Heart left ventricle (tissue), 16 donors: Measurements from ENCODE around the gene FTL. TPM values are rescaled to one million over a fixed set of nuclear protein-coding genes. Genes with fewer than 3 reads are reported as not detected.

ENCODE experiments used
- ATAC-seq, 4 donors: fragments of 200-7000 bp; cut with Tn5 transposase; one replicate each; pipeline ENCODE4 v1.9.1; 2020 to 2022; ENCODE audit warnings: moderate library complexity in 4 of 4, mild to moderate bottlenecking in 3 of 4, moderate number of reproducible peaks in 1 of 4
- DNase-seq, 5 donors: peaks; one replicate each; pipeline ENCODE4 v3.0.0-alpha.2; 2020
- H3K27ac ChIP-seq, 12 donors: fragments of 200-600 bp; sonication (generic) in 4 of 12; one replicate each; pipeline versions ENCODE4 v1.5.0 to v1.8.0; 2016 to 2022; ENCODE audit warnings: mild to moderate bottlenecking in 2 of 12
- H3K27me3 ChIP-seq, 9 donors: fragments of 200-600 bp; sonication (generic) in 2 of 9; one replicate each; pipeline versions ENCODE4 v1.5.1 to v1.8.0; 2016 to 2022; ENCODE audit warnings: mild to moderate bottlenecking in 3 of 9
- H3K36me3 ChIP-seq, 9 donors: fragments of 200-600 bp; sonication (generic) in 2 of 9; one replicate each; pipeline versions ENCODE4 v1.5.0 to v1.8.0; 2018 to 2022; ENCODE audit warnings: mild to moderate bottlenecking in 2 of 9
- H3K4me1 ChIP-seq, 12 donors: fragments of 200-600 bp; sonication (generic) in 4 of 12; one replicate each; pipeline versions ENCODE4 v1.5.0 to v1.8.0; 2016 to 2022; ENCODE audit warnings: mild to moderate bottlenecking in 3 of 12
- H3K4me3 ChIP-seq, 12 donors: fragments of 200-600 bp; sonication (generic) in 4 of 12; one replicate each; pipeline versions ENCODE4 v1.5.0 to v1.8.0; 2017 to 2022; ENCODE audit warnings: mild to moderate bottlenecking in 9 of 12, moderate library complexity in 4 of 12
- H3K9me3 ChIP-seq, 12 donors: fragments of 200-600 bp; sonication (generic) in 4 of 12; one replicate each; pipeline versions ENCODE4 v1.5.0 to v1.8.0; 2016 to 2022; ENCODE audit warnings: mild to moderate bottlenecking in 1 of 12
- POLR2A ChIP-seq, 2 donors: fragments of 450-650 bp; IDR thresholded peaks; one replicate each; pipeline ENCODE4 v1.6.1; 2017; ENCODE audit warnings: antibody characterized with exemption in 2 of 2, mild to moderate bottlenecking in 2 of 2, moderate library complexity in 2 of 2
- WGBS, 4 donors: extraction: QIAGEN DNeasy Blood & Tissue Kit in 2 of 4; methylation state at CpG; one replicate each; pipeline versions ENCODE4 v1.1.5 to v1.1.7; 2013 to 2018; 5-methylcytosine and 5-hydroxymethylcytosine counted together
- intact Hi-C, 10 donors: fragments of 100-400 bp; cut with DNase I; formaldehyde crosslinking; loops; one replicate each; pipeline versions ENCODE4 v1.11.1 to v1.14.2; 2022
- polyA plus RNA-seq, 2 donors: library from polyadenylated mRNA; stranded (reverse); fragments of 200-250 nt; gene quantifications; one replicate each; pipeline ENCODE4 v1.2.3, GENCODE V29; 2013
- total RNA-seq, 9 donors: library from RNA; depleted of rRNA in 2 of 9; stranded (reverse); fragments of >200 nt in 2 of 9; fragmentation: NEBNext Ultra II Directional in 3 of 9; extraction: Animal tissue kit (Norgen Biotek cat#: 25700) in 3 of 9; gene quantifications; one replicate each; pipeline versions ENCODE4 v1.1.0 to v1.2.4, GENCODE V29; 2016 to 2023
- TF ChIP-seq, protein P1 (sequence below), 12 donors: fragments of 200-600 bp; sonication (generic) in 4 of 12; IDR thresholded peaks; one replicate each; pipeline versions ENCODE4 v1.5.0 to v1.8.0; 2018 to 2022; ENCODE audit warnings: antibody characterized with exemption in 12 of 12, mild to moderate bottlenecking in 5 of 12
- donor health status: ischemic (EF 13 %, LVEDD 7.1; RV severe dilation, severe dysfunction).
- donor health status: healthy with polysubstance abuse.
- donor health status: DM: no; HTN: yes; CAD: no.
- donor health status: DM: no; HTN: no; CAD: no.
- donor health status: ischemic (EF 25% LVEDD 6.9; RV normal size, moderate dysfunction).
- donor health status: ischemic (EF 25% LVEDD 5.7; RV mildly dilated, moderate dysfunction).
- donor health status: healthy.
- donor health status: DM: yes; HTN: yes; CAD: no.
- donor health status: ischemic (EF 35%, LVEDD 5.7; RV mildly dilated, moderate dysfunction).
- donor health status: nonischemic (EF 11% LVEDD 7.7; RV severe dilation, severe dysfunction).
- donor health status: DM: yes; HTN: yes; CAD: no.
- donor health status: PGD.
- donor health status: ischemic (EF 29% LVEDD 5.4; RV normal size, mild dysfunction).
- donor health status: nonischemic (EF 23%, LVEDD 6.1; RV moderate dilation, normal function).

The FTL gene
- total and polyA plus RNA-seq, 11 donors: 484 to 6,770 (median 857) TPM

GRCh38 chr19:48928164-48929025 lies 36.7 kb upstream of the FTL start:
- TF ChIP-seq, protein P1, sequence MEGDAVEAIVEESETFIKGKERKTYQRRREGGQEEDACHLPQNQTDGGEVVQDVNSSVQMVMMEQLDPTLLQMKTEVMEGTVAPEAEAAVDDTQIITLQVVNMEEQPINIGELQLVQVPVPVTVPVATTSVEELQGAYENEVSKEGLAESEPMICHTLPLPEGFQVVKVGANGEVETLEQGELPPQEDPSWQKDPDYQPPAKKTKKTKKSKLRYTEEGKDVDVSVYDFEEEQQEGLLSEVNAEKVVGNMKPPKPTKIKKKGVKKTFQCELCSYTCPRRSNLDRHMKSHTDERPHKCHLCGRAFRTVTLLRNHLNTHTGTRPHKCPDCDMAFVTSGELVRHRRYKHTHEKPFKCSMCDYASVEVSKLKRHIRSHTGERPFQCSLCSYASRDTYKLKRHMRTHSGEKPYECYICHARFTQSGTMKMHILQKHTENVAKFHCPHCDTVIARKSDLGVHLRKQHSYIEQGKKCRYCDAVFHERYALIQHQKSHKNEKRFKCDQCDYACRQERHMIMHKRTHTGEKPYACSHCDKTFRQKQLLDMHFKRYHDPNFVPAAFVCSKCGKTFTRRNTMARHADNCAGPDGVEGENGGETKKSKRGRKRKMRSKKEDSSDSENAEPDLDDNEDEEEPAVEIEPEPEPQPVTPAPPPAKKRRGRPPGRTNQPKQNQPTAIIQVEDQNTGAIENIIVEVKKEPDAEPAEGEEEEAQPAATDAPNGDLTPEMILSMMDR (IDR thresholded peaks at IDR 0.05): no peak
- no peak for TF ChIP-seq POLR2A (IDR thresholded peaks at IDR 0.05)
- intact Hi-C loops: no loop called here
- no peak overlapping the region for H3K27ac ChIP-seq
- H3K9me3 ChIP-seq: no peaks in the 10 kb centered on the region
- peaks cover 0 to 2% (median 0%) of the 10 kb centered on the region in 9 donors for H3K36me3 ChIP-seq
- H3K27me3 ChIP-seq: peaks cover 0 to 10% (median 0%) of the 10 kb centered on the region in 9 donors
- 82 to 87% (median 85%) methylated on average over 15 of the region's 15 CpGs for WGBS, 4 donors
- no peak overlapping the region for H3K4me3 ChIP-seq
- no peak for DNase-seq
- ATAC-seq: no peak
- peaks cover 0 to 16% (median 7%) of the 10 kb centered on the region in 12 donors for H3K4me1 ChIP-seq

DNA sequence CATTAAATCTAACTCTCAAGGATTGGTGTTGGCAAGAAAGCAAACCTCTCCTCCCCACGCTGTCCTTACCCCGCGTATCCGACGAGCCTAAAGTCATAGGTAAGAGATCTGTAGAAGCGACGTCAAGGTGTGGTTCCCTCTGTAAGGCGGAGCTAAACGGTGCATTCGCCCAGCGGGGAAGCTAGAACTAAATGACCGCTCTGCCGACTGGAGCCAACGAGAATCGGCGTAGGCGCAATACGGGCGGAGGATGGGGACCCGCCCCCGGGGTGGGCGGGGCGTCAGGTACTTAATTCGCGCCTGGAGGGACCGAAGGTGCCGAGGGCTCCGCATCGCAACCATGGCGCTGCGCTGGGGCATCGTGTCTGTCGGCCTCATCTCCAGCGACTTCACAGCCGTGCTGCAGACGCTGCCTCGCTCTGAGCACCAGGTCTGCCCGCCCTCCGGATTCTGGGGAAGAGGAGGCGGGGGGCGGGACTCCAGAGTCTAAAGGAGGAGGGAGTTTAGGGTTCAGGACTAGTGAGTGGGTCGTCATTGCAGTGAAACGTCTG lies 31.7 kb upstream of the FTL start, which contains the start of gene DHDH:
Gene DHDH, plus strand, starts transcription at position 318 of the 551 bp plus-strand sequence. Its CDS starts 23 bp downstream, at position 341.
- intact Hi-C loops: no loop called here
- 0 to 1% (median 1%) methylated on average over 28 to 43 of the region's 43 CpGs for whole genome bisulfite sequencing, 4 donors
- TF ChIP-seq, protein P1 (IDR thresholded peaks at IDR 0.05): no peak
- TF ChIP-seq POLR2A (IDR thresholded peaks at IDR 0.05): peak in 1 of 2 donors; percentile 16
- peaks cover 0 to 10% (median 0%) of the 10 kb centered on the region in 9 donors for H3K27me3 ChIP-seq
- H3K4me1 ChIP-seq: peaks cover 0 to 14% (median 6%) of the 10 kb centered on the region in 12 donors
- DNase-seq: peak; percentile 52 to 85 (median 67)
- no peak within 1 kb of the TSS for H3K27ac ChIP-seq
- peak; percentile 60 to 86 (median 81) for ATAC-seq
- no peaks in the 10 kb centered on the region for H3K9me3 ChIP-seq
- no peaks in the 10 kb centered on the region for H3K36me3 ChIP-seq
- H3K4me3 ChIP-seq: peak within 1 kb of the TSS; percentile 20 to 66 (median 49)

DNA sequence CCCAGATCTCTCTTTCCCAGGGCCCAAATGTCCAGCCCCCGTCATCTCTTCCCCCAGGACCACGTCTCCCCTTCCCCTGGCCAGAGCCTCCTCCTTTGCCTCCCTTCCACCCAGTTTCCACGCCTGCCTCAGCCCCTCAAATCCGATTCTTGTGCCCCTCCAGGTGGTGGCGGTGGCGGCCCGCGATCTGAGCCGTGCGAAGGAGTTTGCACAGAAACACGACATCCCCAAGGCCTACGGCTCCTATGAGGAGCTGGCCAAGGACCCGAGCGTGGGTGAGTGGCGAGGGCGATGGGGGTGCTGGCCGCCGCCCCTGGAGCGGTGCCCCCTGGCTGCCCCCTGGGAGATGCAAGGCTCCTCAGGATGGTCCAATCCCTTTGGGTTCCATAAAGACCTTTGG lies 30.3 kb upstream of the FTL start:
- TF ChIP-seq, protein P1 (IDR thresholded peaks at IDR 0.05): no peak
- no peak for TF ChIP-seq POLR2A (IDR thresholded peaks at IDR 0.05)
- DNase-seq: no peak
- 74 to 89% (median 82%) methylated on average over 19 of the region's 19 CpGs for WGBS, 4 donors
- Histone ChIP-seq H3K27me3 (peaks cover 0 to 10% (median 0%) of the 10 kb centered on the region in 9 donors), H3K4me3 (no peak overlapping the region), H3K36me3 (no peaks in the 10 kb centered on the region), H3K27ac (no peak overlapping the region), H3K4me1 (peaks cover 0 to 14% (median 6%) of the 10 kb centered on the region in 12 donors), H3K9me3 (no peaks in the 10 kb centered on the region)
- intact Hi-C loops: no loop called here
- ATAC-seq: no peak

DNA sequence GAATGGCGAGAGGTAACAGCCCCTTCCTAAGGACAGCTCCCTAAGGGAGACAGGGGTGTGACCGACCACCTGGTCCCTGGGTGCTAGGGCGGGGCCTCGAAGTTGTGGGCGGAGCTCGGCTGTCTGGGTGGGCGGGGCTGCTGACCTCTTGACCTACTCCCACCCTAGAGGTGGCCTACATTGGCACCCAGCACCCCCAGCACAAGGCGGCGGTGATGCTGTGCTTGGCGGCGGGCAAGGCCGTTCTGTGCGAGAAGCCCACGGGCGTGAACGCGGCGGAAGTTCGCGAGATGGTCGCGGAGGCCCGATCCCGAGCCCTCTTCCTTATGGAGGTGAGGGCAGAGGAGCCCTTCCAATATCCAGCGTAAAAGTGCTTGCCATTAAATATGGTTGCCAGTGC lies 29.2 kb upstream of the FTL start:
- WGBS, 4 donors: 94 to 97% (median 96%) methylated on average over 25 of the region's 25 CpGs
- TF ChIP-seq, protein P1 (IDR thresholded peaks at IDR 0.05): no peak
- no peak for TF ChIP-seq POLR2A (IDR thresholded peaks at IDR 0.05)
- Histone ChIP-seq H3K27me3 (peaks cover 0 to 10% (median 0%) of the 10 kb centered on the region in 9 donors), H3K9me3 (peaks cover 0 to 6% (median 3%) of the 10 kb centered on the region in 12 donors), H3K4me3 (no peak overlapping the region), H3K36me3 (no peaks in the 10 kb centered on the region), H3K4me1 (peaks cover 0 to 14% (median 6%) of the 10 kb centered on the region in 12 donors), H3K27ac (no peak overlapping the region)
- no peak for ATAC-seq
- intact Hi-C loops: no loop called here
- no peak for DNase-seq
